ENCODE data around the gene ZMIZ1. TPM values are rescaled to one million over a fixed set of nuclear protein-coding genes. Genes with fewer than 3 reads are reported as not detected.

ZMIZ1 gene
- polyA plus RNA-seq, 1 donor from 2014 or later: 26.8 TPM

GRCh38 chr10:79183468-79183865 lies 114.7 kb downstream of the ZMIZ1 start (continued):
- no peak for TF ChIP-seq MXI1 (conservative IDR thresholded peaks at IDR 0.05; ENCODE audit: poor library complexity, severe bottlenecking)
- TF ChIP-seq POLR2AphosphoS5 (IDR thresholded peaks at IDR 0.05): no peak
- TF ChIP-seq EZH2 (IDR thresholded peaks at IDR 0.05; ENCODE audit: borderline replicate concordance, insufficient read depth, low read length, poor library complexity, severe bottlenecking): no peak

DNA sequence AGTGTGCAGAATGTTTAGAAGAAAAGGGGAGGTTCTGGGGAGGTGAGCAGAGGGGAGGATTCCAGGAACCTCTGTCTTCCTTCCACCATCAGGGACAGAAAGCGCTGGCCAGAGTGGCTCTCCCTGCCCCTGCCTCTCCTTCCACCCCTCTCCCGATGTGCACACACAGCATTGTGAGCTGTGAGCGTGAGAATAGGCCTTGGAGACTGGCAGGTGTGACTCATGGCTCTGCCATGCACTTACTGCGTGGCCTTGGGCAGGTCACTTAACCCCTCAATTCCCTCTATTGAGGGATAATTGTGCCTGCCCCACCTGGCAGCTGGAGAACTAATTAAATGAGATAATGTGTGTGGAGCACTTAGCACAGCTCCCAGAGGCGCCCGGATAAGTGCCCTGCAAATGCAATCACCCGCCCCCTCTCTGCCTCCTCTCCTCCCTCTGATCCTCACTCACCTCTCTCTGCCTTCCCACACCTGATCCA lies 115.4 kb downstream of the ZMIZ1 start:
- Histone ChIP-seq H4K20me1 (ENCODE audit: insufficient read depth) (no peaks in the 10 kb centered on the region), H3K9me3 (ENCODE audit: low read length) (no peaks in the 10 kb centered on the region), H3K36me3 (ENCODE audit: insufficient read depth, low read length) (no peaks in the 10 kb centered on the region), H3K4me3 (ENCODE audit: low read length) (no peak overlapping the region), H3K79me2 (replicated peaks; ENCODE audit: insufficient read depth, low read length) (peaks cover 7% of the 10 kb centered on the region), H3F3A (ENCODE audit: insufficient read depth, low read length, poor library complexity, severe bottlenecking) (no peaks in the 10 kb centered on the region), H3K27me3 (ENCODE audit: insufficient read depth, low read depth, low read length) (no peaks in the 10 kb centered on the region), H3K9ac (ENCODE audit: low read length) (no peak overlapping the region), H3K27ac (ENCODE audit: low read length) (peak overlapping the region; percentile 20), H2AFZ (ENCODE audit: low read depth, low read length) (no peak overlapping the region), H3K9me2 (ENCODE audit: insufficient read depth, low read length) (no peaks in the 10 kb centered on the region), H3K4me2 (ENCODE audit: low read length) (no peak overlapping the region)
- TF ChIP-seq CTCF (IDR thresholded peaks at IDR 0.05; ENCODE audit: poor library complexity, severe bottlenecking) (no peak), MXI1 (conservative IDR thresholded peaks at IDR 0.05; ENCODE audit: poor library complexity, severe bottlenecking) (no peak), REST (IDR thresholded peaks at IDR 0.05; ENCODE audit: borderline replicate concordance) (no peak), SMC3 (conservative IDR thresholded peaks at IDR 0.05; ENCODE audit: poor library complexity) (no peak), RAD21 (conservative IDR thresholded peaks at IDR 0.05) (no peak), EP300 (conservative IDR thresholded peaks at IDR 0.05; ENCODE audit: poor library complexity, severe bottlenecking) (no peak), EZH2 (IDR thresholded peaks at IDR 0.05; ENCODE audit: borderline replicate concordance, insufficient read depth, low read length, poor library complexity, severe bottlenecking) (no peak), POLR2AphosphoS5 (IDR thresholded peaks at IDR 0.05) (no peak), TAF1 (IDR thresholded peaks at IDR 0.05; ENCODE audit: low read depth) (no peak)

DNA sequence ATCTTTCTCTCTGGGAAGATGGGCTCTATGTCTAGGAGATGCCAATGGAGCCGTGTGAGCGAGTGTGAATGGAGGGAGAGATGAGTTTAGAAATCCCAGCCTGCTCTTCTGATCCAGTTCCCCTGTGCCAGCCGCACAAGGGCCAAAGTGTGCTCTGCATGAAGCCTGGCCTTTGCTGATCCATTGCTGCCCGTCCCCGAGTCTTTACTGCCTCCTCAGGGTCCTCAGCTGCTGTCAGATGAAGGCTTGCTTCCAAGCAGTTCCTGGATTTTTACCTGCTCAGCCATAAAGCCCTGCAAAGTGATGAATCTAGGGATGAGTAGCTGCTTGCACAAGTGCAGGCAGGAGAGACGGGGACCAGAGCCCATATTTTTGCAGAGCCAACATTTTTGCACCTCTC lies 115.9 kb downstream of the ZMIZ1 start:
- Histone ChIP-seq H3K79me2 (replicated peaks; ENCODE audit: insufficient read depth, low read length) (peaks cover 7% of the 10 kb centered on the region), H3K36me3 (ENCODE audit: insufficient read depth, low read length) (no peaks in the 10 kb centered on the region), H3K4me3 (ENCODE audit: low read length) (no peak overlapping the region), H3K27ac (ENCODE audit: low read length) (peak overlapping the region; percentile 20), H3K9me3 (ENCODE audit: low read length) (no peaks in the 10 kb centered on the region), H3K9me2 (ENCODE audit: insufficient read depth, low read length) (no peaks in the 10 kb centered on the region), H3K27me3 (ENCODE audit: insufficient read depth, low read depth, low read length) (no peaks in the 10 kb centered on the region), H3K4me2 (ENCODE audit: low read length) (no peak overlapping the region), H2AFZ (ENCODE audit: low read depth, low read length) (no peak overlapping the region), H3F3A (ENCODE audit: insufficient read depth, low read length, poor library complexity, severe bottlenecking) (no peaks in the 10 kb centered on the region), H3K9ac (ENCODE audit: low read length) (no peak overlapping the region), H4K20me1 (ENCODE audit: insufficient read depth) (no peaks in the 10 kb centered on the region)
- TF ChIP-seq SMC3 (conservative IDR thresholded peaks at IDR 0.05; ENCODE audit: poor library complexity): no peak
- TF ChIP-seq RAD21 (conservative IDR thresholded peaks at IDR 0.05): no peak
- no peak for TF ChIP-seq REST (IDR thresholded peaks at IDR 0.05; ENCODE audit: borderline replicate concordance)
- TF ChIP-seq MXI1 (conservative IDR thresholded peaks at IDR 0.05; ENCODE audit: poor library complexity, severe bottlenecking): no peak
- TF ChIP-seq TAF1 (IDR thresholded peaks at IDR 0.05; ENCODE audit: low read depth): no peak
- no peak for TF ChIP-seq CTCF (IDR thresholded peaks at IDR 0.05; ENCODE audit: poor library complexity, severe bottlenecking)
- no peak for TF ChIP-seq EZH2 (IDR thresholded peaks at IDR 0.05; ENCODE audit: borderline replicate concordance, insufficient read depth, low read length, poor library complexity, severe bottlenecking)
- no peak for TF ChIP-seq EP300 (conservative IDR thresholded peaks at IDR 0.05; ENCODE audit: poor library complexity, severe bottlenecking)
- no peak for TF ChIP-seq POLR2AphosphoS5 (IDR thresholded peaks at IDR 0.05)
